HG02973 (cell line): Measurements from ENCODE around the gene SBF2.

Source experiments
- ATAC-seq: cut with Tn5 transposase; IDR thresholded peaks from one replicate; pipeline ENCODE4 v1.9.1; 2021; ENCODE audit warnings: moderate library complexity; ENCODE audit not compliant: unreplicated experiment

SBF2 gene

GRCh38 chr11:9825895-9826294, 468.1 kb downstream of the SBF2 start:
- ATAC-seq: no peak

GRCh38 chr11:9825315-9825714, 468.7 kb downstream of the SBF2 start:
- ATAC-seq: no peak

GRCh38 chr11:9823887-9824385, 470.1 kb downstream of the SBF2 start:
- no peak for ATAC-seq

GRCh38 chr11:9823439-9823838, 470.6 kb downstream of the SBF2 start:
- no peak for ATAC-seq

GRCh38 chr11:9821008-9821752, 472.8 kb downstream of the SBF2 start:
- no peak for ATAC-seq

- ATAC-seq: no peak
Observed at GRCh38 chr11:9820260-9820659, 473.8 kb downstream of the SBF2 start.

- no peak for ATAC-seq
Observed at GRCh38 chr11:9817191-9817590, 476.8 kb downstream of the SBF2 start.

- ATAC-seq: no peak
Observed at GRCh38 chr11:9815486-9816136, 478.4 kb downstream of the SBF2 start.

GRCh38 chr11:9814108-9814507, 479.9 kb downstream of the SBF2 start:
- ATAC-seq: no peak

GRCh38 chr11:9808943-9809342, 485.1 kb downstream of the SBF2 start:
- no peak for ATAC-seq

- ATAC-seq: no peak
Observed at GRCh38 chr11:9806946-9807687, 486.9 kb downstream of the SBF2 start.

GRCh38 chr11:9804419-9804902, 489.6 kb downstream of the SBF2 start:
- no peak for ATAC-seq

- ATAC-seq: no peak
Observed at GRCh38 chr11:9803685-9804418, 490.2 kb downstream of the SBF2 start.

- ATAC-seq: no peak
Observed at GRCh38 chr11:9802291-9802861, 491.6 kb downstream of the SBF2 start.

GRCh38 chr11:9799886-9800285, 494.1 kb downstream of the SBF2 start:
- ATAC-seq: no peak

GRCh38 chr11:9797300-9797699, 496.7 kb downstream of the SBF2 start:
- no peak for ATAC-seq

- ATAC-seq: no peak
Observed at GRCh38 chr11:9796854-9797253, 497.2 kb downstream of the SBF2 start.

GRCh38 chr11:9796266-9796665, 497.8 kb downstream of the SBF2 start:
- ATAC-seq: no peak

GRCh38 chr11:9790703-9791102, 503.3 kb downstream of the SBF2 start:
- ATAC-seq: no peak

- no peak for ATAC-seq
Observed at GRCh38 chr11:9789910-9790309, 504.1 kb downstream of the SBF2 start.
